Peyer's patch (tissue), 4 donors: ENCODE results near the gene ZNF606. TPM values are rescaled to one million over a fixed set of nuclear protein-coding genes. Genes with fewer than 3 reads are reported as not detected.

Source experiments
- DNase-seq, 3 donors: peaks; one replicate each; pipeline ENCODE4 v3.0.0-alpha.2; 2017 to 2019
- H3K27ac ChIP-seq, 4 donors: fragments of 200-600 bp; sonication (generic); one replicate each; pipeline ENCODE4 v1.5.1; 2016 to 2019
- H3K27me3 ChIP-seq, 2 donors: fragments of 200-600 bp; sonication (generic); one replicate each; pipeline ENCODE4 v1.5.1; 2019
- H3K36me3 ChIP-seq, 3 donors: fragments of 200-600 bp; sonication (generic); one replicate each; pipeline ENCODE4 v1.5.1; 2016 to 2019
- H3K4me1 ChIP-seq, 4 donors: fragments of 200-600 bp; sonication (generic); one replicate each; pipeline ENCODE4 v1.5.1; 2016 to 2019
- H3K4me3 ChIP-seq, 4 donors: fragments of 200-600 bp; sonication (generic); 1 replicate in 3 of 4; 2 replicates in 1 of 4; pipeline ENCODE4 v1.5.1; 2016 to 2019; ENCODE audit warnings: mild to moderate bottlenecking in 1 of 4
- H3K9me3 ChIP-seq, 4 donors: fragments of 200-600 bp; sonication (generic); one replicate each; pipeline ENCODE4 v1.5.1; 2016 to 2019; ENCODE audit warnings: mild to moderate bottlenecking in 1 of 4
- POLR2A ChIP-seq, 2 donors: fragments of 450-650 bp; IDR thresholded peaks; one replicate each; pipeline ENCODE4 v1.5.1; 2017; ENCODE audit warnings: antibody characterized with exemption in 2 of 2, mild to moderate bottlenecking in 2 of 2, moderate library complexity in 2 of 2
- total RNA-seq, 4 donors: library from RNA; depleted of rRNA; stranded (reverse); fragments of >200 nt; gene quantifications; one replicate each; pipeline ENCODE4 v1.1.0, GENCODE V29; 2016
- TF ChIP-seq, protein P1 (sequence below), 6 experiments: fragments of 450-650 bp in 4 of 6; fragments of 200-600 bp in 2 of 6; sonication (generic) in 1 of 6; IDR thresholded peaks; one replicate each; pipeline ENCODE4 v1.5.1; 2017 to 2019; ENCODE audit warnings: antibody characterized with exemption in 6 of 6, mild to moderate bottlenecking in 3 of 6, moderate library complexity in 1 of 6

Gene ZNF606
- total RNA-seq, 4 donors from 2014 or later = 18.4 to 29.7 (median 20.3) TPM

DNA sequence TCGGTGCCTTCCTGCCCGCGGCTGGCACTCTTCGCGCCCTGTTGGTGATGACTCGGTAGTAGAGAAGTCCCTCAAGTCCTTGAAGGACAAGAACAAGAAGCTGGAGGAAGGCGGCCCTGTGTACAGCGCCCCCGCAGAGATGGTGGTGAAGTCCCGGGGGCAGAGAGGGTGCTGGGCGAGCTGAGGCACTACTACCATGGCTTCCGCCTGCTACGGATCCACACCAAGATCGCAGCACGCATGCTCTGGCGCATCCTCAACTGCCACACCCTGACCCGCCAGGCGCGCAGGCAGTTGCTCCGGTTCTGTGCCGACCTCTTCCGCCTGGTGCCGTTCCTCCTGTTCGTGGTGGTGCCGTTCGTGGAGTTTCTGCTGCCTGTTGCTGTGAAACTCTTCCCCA, 42.3 kb upstream of the ZNF606 start:
- H3K9me3 ChIP-seq = peaks cover 0 to 49% (median 23%) of the 10 kb centered on the region in 4 donors
- no peak overlapping the region for H3K4me3 ChIP-seq
- no peak for TF ChIP-seq POLR2A (IDR thresholded peaks at IDR 0.05)
- TF ChIP-seq, protein P1, sequence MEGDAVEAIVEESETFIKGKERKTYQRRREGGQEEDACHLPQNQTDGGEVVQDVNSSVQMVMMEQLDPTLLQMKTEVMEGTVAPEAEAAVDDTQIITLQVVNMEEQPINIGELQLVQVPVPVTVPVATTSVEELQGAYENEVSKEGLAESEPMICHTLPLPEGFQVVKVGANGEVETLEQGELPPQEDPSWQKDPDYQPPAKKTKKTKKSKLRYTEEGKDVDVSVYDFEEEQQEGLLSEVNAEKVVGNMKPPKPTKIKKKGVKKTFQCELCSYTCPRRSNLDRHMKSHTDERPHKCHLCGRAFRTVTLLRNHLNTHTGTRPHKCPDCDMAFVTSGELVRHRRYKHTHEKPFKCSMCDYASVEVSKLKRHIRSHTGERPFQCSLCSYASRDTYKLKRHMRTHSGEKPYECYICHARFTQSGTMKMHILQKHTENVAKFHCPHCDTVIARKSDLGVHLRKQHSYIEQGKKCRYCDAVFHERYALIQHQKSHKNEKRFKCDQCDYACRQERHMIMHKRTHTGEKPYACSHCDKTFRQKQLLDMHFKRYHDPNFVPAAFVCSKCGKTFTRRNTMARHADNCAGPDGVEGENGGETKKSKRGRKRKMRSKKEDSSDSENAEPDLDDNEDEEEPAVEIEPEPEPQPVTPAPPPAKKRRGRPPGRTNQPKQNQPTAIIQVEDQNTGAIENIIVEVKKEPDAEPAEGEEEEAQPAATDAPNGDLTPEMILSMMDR (IDR thresholded peaks at IDR 0.05) = no peak
- no peaks in the 10 kb centered on the region for H3K4me1 ChIP-seq
- H3K36me3 ChIP-seq = no peaks in the 10 kb centered on the region
- H3K27me3 ChIP-seq = no peaks in the 10 kb centered on the region
- no peak for DNase-seq
- H3K27ac ChIP-seq = no peak overlapping the region

DNA sequence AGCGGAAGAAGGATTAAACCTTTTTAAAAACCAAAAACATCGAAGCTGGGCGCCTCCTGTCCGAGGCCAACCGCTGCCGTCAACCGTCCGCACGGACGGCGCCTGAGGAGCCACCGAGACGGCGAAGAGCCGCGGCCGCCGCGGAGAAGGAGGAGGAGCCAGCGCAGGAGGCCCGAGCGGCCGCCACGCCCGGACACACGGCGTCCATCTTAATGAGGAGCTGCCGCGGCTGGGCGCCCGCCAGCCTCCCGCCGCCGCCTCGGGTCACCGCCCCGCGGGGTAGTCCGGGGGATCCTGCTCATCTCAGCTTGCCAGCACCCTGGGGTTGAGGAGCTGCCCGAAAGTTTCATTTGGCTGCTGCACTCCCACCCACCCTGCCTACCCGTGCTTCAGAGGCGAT, 41.8 kb upstream of the ZNF606 start:
- DNase-seq = no peak
- Histone ChIP-seq H3K4me1 (no peaks in the 10 kb centered on the region), H3K27ac (no peak overlapping the region), H3K36me3 (no peaks in the 10 kb centered on the region), H3K9me3 (peaks cover 0 to 47% (median 21%) of the 10 kb centered on the region in 4 donors), H3K27me3 (no peaks in the 10 kb centered on the region), H3K4me3 (no peak overlapping the region)
- TF ChIP-seq, protein P1 (IDR thresholded peaks at IDR 0.05) = no peak
- no peak for TF ChIP-seq POLR2A (IDR thresholded peaks at IDR 0.05)

DNA sequence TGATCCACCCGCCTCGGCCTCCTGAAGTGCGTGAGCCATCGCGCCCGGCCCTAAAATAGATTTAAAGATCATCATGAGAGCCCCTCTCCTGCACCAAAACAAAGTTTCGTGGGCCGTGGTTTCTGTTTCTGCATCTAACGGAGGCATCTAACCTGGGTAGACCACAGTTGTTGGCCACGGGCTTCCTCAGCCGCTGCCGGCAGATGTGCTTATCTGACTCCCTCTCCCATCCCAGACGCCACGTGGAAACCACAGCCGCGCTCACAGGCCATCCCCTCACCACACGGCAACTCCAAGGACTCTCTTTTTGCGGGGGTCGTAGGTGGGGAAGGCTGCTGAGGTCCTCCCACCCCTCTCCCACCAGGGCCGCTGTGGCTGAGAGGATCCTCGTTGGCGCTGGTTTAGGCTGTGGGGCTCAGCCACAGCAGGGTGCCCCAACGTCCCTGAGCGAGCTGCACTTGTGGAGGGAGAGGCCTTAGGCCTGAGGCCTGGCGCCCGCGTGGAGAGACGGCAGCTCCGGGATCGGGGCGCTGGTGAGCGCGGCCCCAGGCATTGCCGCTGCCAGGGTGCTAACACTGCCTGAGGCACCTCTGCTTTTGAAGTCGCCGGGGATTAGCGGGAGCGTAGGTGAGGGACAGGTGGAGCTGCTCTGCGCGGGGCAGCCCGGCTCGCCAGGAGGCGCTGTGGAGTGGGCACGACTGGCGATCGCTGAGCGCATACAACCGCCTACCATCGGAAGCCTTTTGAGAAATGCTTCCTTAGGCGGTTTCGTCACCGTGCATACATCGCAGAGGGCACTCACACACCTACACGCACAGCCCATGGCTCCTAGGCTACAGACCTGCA, 40.1 kb upstream of the ZNF606 start:
- DNase-seq = no peak
- Histone ChIP-seq H3K4me3 (no peak overlapping the region), H3K36me3 (no peaks in the 10 kb centered on the region), H3K27ac (no peak overlapping the region), H3K27me3 (no peaks in the 10 kb centered on the region), H3K4me1 (no peaks in the 10 kb centered on the region), H3K9me3 (peaks cover 0 to 53% (median 19%) of the 10 kb centered on the region in 4 donors)
- TF ChIP-seq, protein P1 (IDR thresholded peaks at IDR 0.05) = no peak
- no peak for TF ChIP-seq POLR2A (IDR thresholded peaks at IDR 0.05)

DNA sequence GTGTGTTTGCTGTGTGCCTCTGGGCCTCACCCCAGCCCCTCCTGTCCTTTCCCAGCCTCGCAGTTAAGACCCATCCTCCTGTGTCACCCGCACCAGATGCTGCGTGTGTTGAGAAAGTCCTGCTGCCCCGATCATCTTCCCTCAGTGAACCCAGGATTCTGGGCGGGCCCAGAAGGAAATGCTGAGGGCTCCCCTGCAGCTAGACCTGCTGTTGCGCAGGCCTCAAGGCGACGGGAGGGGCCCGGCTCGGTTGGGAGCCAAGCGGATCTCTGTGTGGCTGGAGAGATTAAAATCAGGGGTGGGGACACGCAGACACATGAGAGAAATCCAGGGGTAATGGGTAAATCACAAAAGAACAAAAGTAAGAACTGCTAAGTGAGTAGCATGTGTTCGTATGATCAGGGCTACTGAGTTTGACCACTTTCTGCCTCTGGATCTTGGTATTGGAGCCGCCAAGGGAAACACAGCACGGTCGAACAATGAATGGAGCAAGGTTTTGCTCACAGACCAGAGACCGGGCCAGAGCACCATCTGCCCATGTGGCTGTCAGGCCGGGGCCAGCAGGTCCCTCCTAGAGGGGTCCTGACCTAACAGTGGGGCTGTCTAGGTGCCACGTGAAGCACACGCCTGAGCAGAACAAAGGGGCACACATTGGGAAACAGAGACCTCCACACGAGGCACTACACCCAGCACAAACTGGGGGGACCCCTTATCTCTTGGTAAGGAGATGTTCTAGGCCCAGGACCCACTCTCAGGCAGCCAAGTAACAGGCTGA, 38.3 kb upstream of the ZNF606 start:
- TF ChIP-seq, protein P1 (IDR thresholded peaks at IDR 0.05) = no peak
- TF ChIP-seq POLR2A (IDR thresholded peaks at IDR 0.05) = no peak
- Histone ChIP-seq H3K36me3 (no peaks in the 10 kb centered on the region), H3K4me3 (no peak overlapping the region), H3K9me3 (peaks cover 0 to 49% (median 17%) of the 10 kb centered on the region in 4 donors), H3K27ac (no peak overlapping the region), H3K27me3 (no peaks in the 10 kb centered on the region), H3K4me1 (no peaks in the 10 kb centered on the region)
- no peak for DNase-seq

DNA sequence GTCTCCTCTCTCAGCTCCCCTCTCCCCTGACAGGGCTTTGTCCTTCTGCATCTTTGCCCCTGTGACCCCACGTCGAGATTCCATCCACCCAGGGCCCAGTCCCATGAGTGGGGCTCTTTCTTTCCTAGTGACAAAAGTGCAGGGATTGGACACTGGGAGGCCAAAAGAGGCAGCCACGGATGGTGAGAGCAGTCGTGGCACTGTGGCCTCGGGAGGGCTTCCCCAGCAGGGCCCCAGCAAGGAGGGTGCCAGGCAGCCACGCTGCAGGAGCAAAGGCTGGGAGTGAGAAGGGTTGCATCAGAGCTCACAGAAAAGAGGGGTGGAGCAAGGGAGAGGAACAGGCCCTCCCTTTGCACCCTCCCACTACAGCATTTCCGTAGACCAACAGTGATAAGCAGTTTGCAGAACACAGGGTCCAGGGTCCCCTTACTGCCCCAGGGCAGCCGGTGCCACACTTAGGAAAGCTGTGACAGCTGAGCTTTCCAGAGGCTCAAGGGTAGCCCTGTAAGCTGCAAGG, 36.1 kb upstream of the ZNF606 start:
- Histone ChIP-seq H3K36me3 (no peaks in the 10 kb centered on the region), H3K9me3 (peaks cover 0 to 41% (median 12%) of the 10 kb centered on the region in 4 donors), H3K4me3 (no peak overlapping the region), H3K27me3 (no peaks in the 10 kb centered on the region), H3K4me1 (no peaks in the 10 kb centered on the region), H3K27ac (no peak overlapping the region)
- no peak for DNase-seq
- TF ChIP-seq, protein P1 (IDR thresholded peaks at IDR 0.05) = no peak
- no peak for TF ChIP-seq POLR2A (IDR thresholded peaks at IDR 0.05)
